HEK293 (cell line): ENCODE data around the gene INTS15.

ENCODE experiments used
- CTCF ChIA-PET: fragments of 350-600 bp; formaldehyde crosslinking; extraction: SDS; loops from one replicate; lab custom pipeline; 2021; ENCODE audit warnings: antibody characterized with exemption; lab: Yijun Ruan, JAX
- POLR2A ChIA-PET: fragments of 300-600 bp; formaldehyde crosslinking; extraction: SDS; loops from one replicate; lab custom pipeline; 2020; ENCODE audit warnings: antibody characterized with exemption, inconsistent platforms; lab: Yijun Ruan, JAX
- H3K27ac ChIP-seq: fragments of 200-500 bp; sonication (Bioruptor generic); 2 replicates; pipeline ENCODE4 v1.5.1; 2014; ENCODE audit warnings: low read depth, low read length, control low read depth, inconsistent platforms; ENCODE audit errors: extremely low read depth
- H3K36me3 ChIP-seq, 2 experiments: fragments of 200-500 bp in 1 of 2; sonication (Bioruptor generic) in 1 of 2; 1 replicate in 1 of 2; 2 replicates in 1 of 2; pipeline ENCODE4 v1.5.1; 2014 to 2017; ENCODE audit warnings: inconsistent platforms in 2 of 2, low read length in 2 of 2; ENCODE audit not compliant: control insufficient read depth in 2 of 2, insufficient read depth in 1 of 2
- H3K4me1 ChIP-seq: fragments of 200-500 bp; sonication (Bioruptor generic); 2 replicates; pipeline ENCODE4 v1.5.1; 2014; ENCODE audit warnings: mild to moderate bottlenecking, low read length, inconsistent platforms; ENCODE audit not compliant: control insufficient read depth, insufficient read depth
- H3K4me3 ChIP-seq: 2 replicates; pipeline ENCODE4 v1.5.1; 2011; ENCODE audit warnings: low read depth, mild to moderate bottlenecking, control low read depth, low read length, moderate library complexity
- H3K9me3 ChIP-seq: fragments of 200-500 bp; sonication (Bioruptor generic); 2 replicates; pipeline ENCODE4 v1.5.1; 2014; ENCODE audit warnings: low read depth, low read length, inconsistent platforms; ENCODE audit not compliant: control insufficient read depth, insufficient read depth
- KLF8 ChIP-seq: fragments of 450-650 bp; formaldehyde crosslinking; IDR thresholded peaks from 2 replicates; pipeline ENCODE4 v1.5.1; 2016; ENCODE audit warnings: missing biosample characterization, missing genetic modification characterization
- TCF7L2 ChIP-seq: IDR thresholded peaks from 2 replicates; pipeline ENCODE4 v1.6.1; 2011; ENCODE audit warnings: low read depth, mild to moderate bottlenecking, inconsistent platforms, low read length, moderate library complexity, borderline replicate concordance
- YY1 ChIP-seq: fragments of 450-650 bp; formaldehyde crosslinking; IDR thresholded peaks from 2 replicates; pipeline ENCODE4 v1.5.1; 2018; ENCODE audit warnings: missing biosample characterization, missing genetic modification characterization
- ZBTB1 ChIP-seq: fragments of 450-650 bp; formaldehyde crosslinking; IDR thresholded peaks from 2 replicates; pipeline ENCODE4 v1.5.1; 2016; ENCODE audit warnings: missing biosample characterization, missing genetic modification characterization
- ZNF10 ChIP-seq: fragments of 450-650 bp; formaldehyde crosslinking; IDR thresholded peaks from 2 replicates; pipeline ENCODE4 v1.5.1; 2017; ENCODE audit warnings: missing biosample characterization, missing genetic modification characterization
- ZNF138 ChIP-seq: fragments of 450-650 bp; formaldehyde crosslinking; IDR thresholded peaks from 2 replicates; pipeline ENCODE4 v1.5.1; 2016; ENCODE audit warnings: missing biosample characterization, missing genetic modification characterization, borderline replicate concordance
- ZNF18 ChIP-seq: fragments of 450-650 bp; formaldehyde crosslinking; IDR thresholded peaks from 2 replicates; pipeline ENCODE4 v1.5.1; 2016; ENCODE audit warnings: missing biosample characterization, missing genetic modification characterization
- ZNF184 ChIP-seq: fragments of 450-650 bp; IDR thresholded peaks from 2 replicates; pipeline ENCODE4 v1.5.1; 2018; ENCODE audit warnings: missing biosample characterization, mild to moderate bottlenecking, missing genetic modification characterization
- ZNF23 ChIP-seq: fragments of 450-650 bp; formaldehyde crosslinking; IDR thresholded peaks from 2 replicates; pipeline ENCODE4 v1.5.1; 2016; ENCODE audit warnings: missing biosample characterization, missing genetic modification characterization, borderline replicate concordance
- ZNF354C ChIP-seq: fragments of 450-650 bp; formaldehyde crosslinking; IDR thresholded peaks from 2 replicates; pipeline ENCODE4 v1.5.1; 2016; ENCODE audit warnings: missing biosample characterization, missing genetic modification characterization, low read depth, borderline replicate concordance
- ZNF366 ChIP-seq: fragments of 450-650 bp; formaldehyde crosslinking; conservative IDR thresholded peaks from 2 replicates; pipeline ENCODE4 v1.5.1; 2016; ENCODE audit warnings: missing biosample characterization, missing genetic modification characterization
- ZNF394 ChIP-seq: fragments of 450-650 bp; formaldehyde crosslinking; IDR thresholded peaks from 2 replicates; pipeline ENCODE4 v1.5.1; 2016; ENCODE audit warnings: missing biosample characterization, missing genetic modification characterization, mild to moderate bottlenecking, moderate library complexity, borderline replicate concordance
- ZNF423 ChIP-seq: fragments of 450-650 bp; formaldehyde crosslinking; IDR thresholded peaks from 2 replicates; pipeline ENCODE4 v1.5.1; 2016; ENCODE audit warnings: missing biosample characterization, missing genetic modification characterization
- ZNF433 ChIP-seq: fragments of 450-650 bp; formaldehyde crosslinking; IDR thresholded peaks from 2 replicates; pipeline ENCODE4 v1.5.1; 2016; ENCODE audit warnings: missing biosample characterization, missing genetic modification characterization, low read depth
- ZNF501 ChIP-seq: fragments of 450-650 bp; formaldehyde crosslinking; IDR thresholded peaks from 2 replicates; pipeline ENCODE4 v1.5.1; 2016; ENCODE audit warnings: missing biosample characterization, missing genetic modification characterization
- ZNF518A ChIP-seq: fragments of 450-650 bp; formaldehyde crosslinking; conservative IDR thresholded peaks from 2 replicates; pipeline ENCODE4 v1.5.1; 2016; ENCODE audit warnings: low read depth, missing biosample characterization, missing genetic modification characterization
- ZNF548 ChIP-seq: fragments of 450-650 bp; formaldehyde crosslinking; IDR thresholded peaks from 2 replicates; pipeline ENCODE4 v1.5.1; 2016; ENCODE audit warnings: missing biosample characterization, missing genetic modification characterization
- ZNF623 ChIP-seq: fragments of 450-650 bp; formaldehyde crosslinking; IDR thresholded peaks from 2 replicates; pipeline ENCODE4 v1.5.1; 2016; ENCODE audit warnings: missing biosample characterization, missing genetic modification characterization
- ZNF658 ChIP-seq: fragments of 450-650 bp; formaldehyde crosslinking; IDR thresholded peaks from 2 replicates; pipeline ENCODE4; 2016; ENCODE audit warnings: missing biosample characterization, missing genetic modification characterization
- ZNF707 ChIP-seq: fragments of 450-650 bp; formaldehyde crosslinking; IDR thresholded peaks from 2 replicates; pipeline ENCODE4 v1.5.1; 2016; ENCODE audit warnings: missing biosample characterization, missing genetic modification characterization
- ZNF747 ChIP-seq: fragments of 450-650 bp; formaldehyde crosslinking; IDR thresholded peaks from 2 replicates; pipeline ENCODE4 v1.5.1; 2016; ENCODE audit warnings: missing biosample characterization, missing genetic modification characterization

INTS15 gene

GRCh38 chr7:6643915-6644625 is 54.2 kb downstream of the INTS15 start (continued):
- no peak for TF ChIP-seq ZNF501 (tag by site-specific recombination)
- no peak for TF ChIP-seq TCF7L2
- TF ChIP-seq ZNF10 (tag by site-specific recombination) = no peak
- no peak for TF ChIP-seq ZNF366 (tag by site-specific recombination)

- Histone ChIP-seq H3K27ac (no peak overlapping the region), H3K4me1 (no peaks in the 10 kb centered on the region), H3K4me3 (no peak overlapping the region), H3K9me3 (no peaks in the 10 kb centered on the region), H3K36me3 (peaks cover 0 to 93% of the 10 kb centered on the region in 2 experiments; a peak in 2 of 3 replicates)
- ChIA-PET CTCF (interaction anchor here (0.7 kb wide), 1 partner anchor 59 kb away, joined by 4 read pairs; no protein-coding TSS in a partner anchor), POLR2A (no interaction called here)
- TF ChIP-seq ZNF747 (no peak), ZNF548 (tag by site-specific recombination) (no peak), ZNF18 (tag by site-specific recombination) (no peak), ZNF184 (tag by site-specific recombination) (no peak), ZNF433 (tag by site-specific recombination) (no peak), ZNF354C (tag by site-specific recombination) (no peak), ZNF23 (tag by site-specific recombination) (no peak), ZNF658 (tag by site-specific recombination) (no peak), ZNF623 (tag by site-specific recombination) (no peak), ZNF394 (tag by site-specific recombination) (no peak), KLF8 (no peak), ZNF518A (tag by site-specific recombination) (no peak), ZNF423 (tag by site-specific recombination) (no peak), ZNF138 (tag by site-specific recombination) (no peak), ZNF707 (tag by site-specific recombination) (no peak), ZBTB1 (tag by site-specific recombination) (no peak), YY1 (tag by site-specific recombination) (no peak)
Measured at GRCh38 chr7:6644728-6645127, 54.9 kb downstream of the INTS15 start.
